GM12892 (cell line): ENCODE data around the gene HLF.

Experiments used
- POLR2A ChIP-seq: IDR thresholded peaks from 2 replicates; pipeline ENCODE4 v1.6.1; 2011; ENCODE audit warnings: low read depth, low read length, control low read depth
- POLR2AphosphoS5 ChIP-seq: IDR thresholded peaks from 2 replicates; pipeline ENCODE4 v1.6.1; 2011; ENCODE audit warnings: low read depth, low read length, control low read depth
- TAF1 ChIP-seq: IDR thresholded peaks from 2 replicates; pipeline ENCODE4 v1.6.1; 2011; ENCODE audit warnings: low read depth, mild to moderate bottlenecking, control low read depth, low read length, borderline replicate concordance

DNA sequence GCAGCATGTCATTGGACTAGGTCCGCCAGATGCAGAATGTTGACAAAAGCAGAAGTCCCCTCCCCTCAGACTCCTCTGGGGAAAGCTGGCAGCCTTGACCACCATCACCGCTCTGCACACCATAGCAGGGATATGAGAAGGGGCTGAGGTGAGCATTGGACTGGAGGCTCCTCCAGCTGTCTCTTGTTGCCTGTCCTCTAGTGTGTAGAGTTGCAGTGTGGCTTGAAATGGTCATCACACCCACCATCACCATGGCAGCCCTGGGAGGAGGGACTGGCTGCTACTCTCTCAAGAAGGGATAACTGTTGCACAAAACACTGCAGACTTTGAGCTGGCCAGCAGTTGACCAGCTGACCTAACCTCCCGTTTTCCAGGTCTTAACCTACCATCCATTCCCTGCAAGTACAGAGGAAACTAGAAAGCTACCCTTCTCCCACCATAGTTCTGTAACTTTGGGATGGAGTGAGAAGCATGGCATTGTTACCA lies 38.3 kb downstream of the HLF start:
- TF ChIP-seq TAF1 = no peak
- no peak for TF ChIP-seq POLR2A
- no peak for TF ChIP-seq POLR2AphosphoS5
